WTC11 (cell line): ENCODE measurements around the gene PXN. TPM values are rescaled to one million over a fixed set of nuclear protein-coding genes. Genes with fewer than 3 reads are reported as not detected.

Experiments
- ATAC-seq: fragments of 200-7000 bp; cut with Tn5 transposase; 2 replicates; pipeline ENCODE4 v1.10.0; 2021; ENCODE audit warnings: mild to moderate bottlenecking, moderate library complexity
- CTCF ChIA-PET: fragments of 300-600 bp; sonication (Branson Sonifier 250); formaldehyde crosslinking; loops from one replicate; lab custom pipeline; 2021; ENCODE audit warnings: antibody characterized with exemption; lab: Charles Lee
- POLR2A ChIA-PET: fragments of 350-600 bp; sonication (Branson Sonifier 250); formaldehyde crosslinking; loops from one replicate; lab custom pipeline; 2021; ENCODE audit warnings: antibody characterized with exemption; lab: Charles Lee
- DNase-seq: peaks from one replicate; pipeline ENCODE4 v3.0.0; 2021; ENCODE audit warnings: low spot score
- H3K27ac Mint-ChIP-seq: 2 replicates; pipeline ENCODE4 v1.8.0; 2021; ENCODE audit warnings: mixed read lengths
- H3K27me3 Mint-ChIP-seq: 2 replicates; pipeline ENCODE4 v1.8.0; 2021; ENCODE audit warnings: low read depth, mild to moderate bottlenecking, moderate library complexity, mixed read lengths
- H3K36me3 Mint-ChIP-seq: 2 replicates; pipeline ENCODE4 v1.8.0; 2021; ENCODE audit warnings: mixed read lengths
- H3K4me1 Mint-ChIP-seq: 2 replicates; pipeline ENCODE4 v1.8.0; 2022; ENCODE audit warnings: mixed read lengths
- H3K4me3 Mint-ChIP-seq: 2 replicates; pipeline ENCODE4 v1.8.0; 2021; ENCODE audit warnings: mild to moderate bottlenecking, moderate library complexity, mixed read lengths
- H3K9me3 Mint-ChIP-seq: 2 replicates; pipeline ENCODE4 v1.8.0; 2021; ENCODE audit warnings: mixed read lengths
- CREB1 ChIP-seq: sonication (generic); formaldehyde crosslinking; IDR thresholded peaks from 2 replicates; pipeline ENCODE4 v1.8.0; 2023; ENCODE audit warnings: mild to moderate bottlenecking, missing genetic modification reagents
- CREM ChIP-seq: sonication (generic); formaldehyde crosslinking; IDR thresholded peaks from 2 replicates; pipeline ENCODE4 v1.8.1; 2022; ENCODE audit warnings: mild to moderate bottlenecking, missing genetic modification reagents, moderate library complexity
- FOXK1 ChIP-seq: sonication (generic); formaldehyde crosslinking; IDR thresholded peaks from 2 replicates; pipeline ENCODE4 v1.8.0; 2022; ENCODE audit warnings: mild to moderate bottlenecking, moderate library complexity, missing genetic modification reagents
- GRHL2 ChIP-seq: fragments of 250-450 bp; sonication (Bioruptor Pico); IDR thresholded peaks from 2 replicates; pipeline ENCODE4 v1.8.0; 2022; ENCODE audit warnings: mild to moderate bottlenecking, moderate library complexity; ENCODE audit not compliant: insufficient replicate concordance, severe bottlenecking
- KAT7 ChIP-seq: sonication (generic); formaldehyde crosslinking; IDR thresholded peaks from 2 replicates; pipeline ENCODE4 v1.8.1; 2023; ENCODE audit warnings: missing genetic modification reagents, mild to moderate bottlenecking, borderline replicate concordance
- NFATC4 ChIP-seq: fragments of 250-450 bp; sonication (Bioruptor Pico); IDR thresholded peaks from 2 replicates; pipeline ENCODE4 v1.9.0; 2021; ENCODE audit warnings: mild to moderate bottlenecking
- NFYB ChIP-seq: sonication (generic); formaldehyde crosslinking; conservative IDR thresholded peaks from 2 replicates; pipeline ENCODE4 v1.8.0; 2022; ENCODE audit warnings: low read depth, missing genetic modification reagents
- SOX15 ChIP-seq: fragments of 250-450 bp; sonication (Bioruptor Pico); IDR thresholded peaks from 2 replicates; pipeline ENCODE4 v1.9.0; 2021; ENCODE audit warnings: mild to moderate bottlenecking
- TCF7 ChIP-seq: sonication (generic); formaldehyde crosslinking; IDR thresholded peaks from 2 replicates; pipeline ENCODE4 v1.8.0; 2022; ENCODE audit warnings: mild to moderate bottlenecking, low read depth, missing genetic modification reagents, moderate library complexity
- TP53 ChIP-seq: sonication (generic); formaldehyde crosslinking; IDR thresholded peaks from 2 replicates; pipeline ENCODE4 v1.8.1; 2023; ENCODE audit warnings: mild to moderate bottlenecking, missing genetic modification reagents
- ZNF121 ChIP-seq: sonication (generic); formaldehyde crosslinking; IDR thresholded peaks from 2 replicates; pipeline ENCODE4 v1.8.0; 2023; ENCODE audit warnings: missing genetic modification reagents
- ZNF138 ChIP-seq: sonication (generic); formaldehyde crosslinking; conservative IDR thresholded peaks from 2 replicates; pipeline ENCODE4 v1.8.1; 2022; ENCODE audit warnings: mild to moderate bottlenecking, moderate library complexity, missing genetic modification reagents
- total RNA-seq: library from RNA; stranded (reverse); gene quantifications from 3 replicates; pipeline ENCODE4 v1.2.3, GENCODE V29; 2021
- TF ChIP-seq, protein P1 (sequence below): sonication (generic); formaldehyde crosslinking; IDR thresholded peaks from 2 replicates; pipeline ENCODE4 v1.8.0; 2022; ENCODE audit warnings: missing genetic modification reagents
- TF ChIP-seq, protein P2 (sequence below): sonication (generic); formaldehyde crosslinking; IDR thresholded peaks from 2 replicates; pipeline ENCODE4 v1.8.0; 2023; ENCODE audit warnings: mild to moderate bottlenecking, missing genetic modification reagents
- TF ChIP-seq, protein P3 (sequence below): sonication (generic); formaldehyde crosslinking; IDR thresholded peaks from 2 replicates; pipeline ENCODE4 v1.8.1; 2022; ENCODE audit warnings: mild to moderate bottlenecking, moderate library complexity, missing genetic modification reagents
- TF ChIP-seq, protein P4 (sequence below): sonication (generic); formaldehyde crosslinking; IDR thresholded peaks from 2 replicates; pipeline ENCODE4 v1.8.1; 2022; ENCODE audit warnings: low read depth, mild to moderate bottlenecking, moderate library complexity, missing genetic modification reagents, borderline replicate concordance
- TF ChIP-seq, protein P5 (sequence below): sonication (generic); formaldehyde crosslinking; conservative IDR thresholded peaks from 2 replicates; pipeline ENCODE4 v1.8.1; 2023; ENCODE audit warnings: mild to moderate bottlenecking, low read depth, missing genetic modification reagents, moderate library complexity
- TF ChIP-seq, protein P6 (sequence below): sonication (generic); formaldehyde crosslinking; IDR thresholded peaks from 2 replicates; pipeline ENCODE4 v1.8.0; 2023; ENCODE audit warnings: missing genetic modification reagents, mild to moderate bottlenecking, borderline replicate concordance

PXN gene
- total RNA-seq, 1 experiment from 2014 or later, result 132 TPM

DNA sequence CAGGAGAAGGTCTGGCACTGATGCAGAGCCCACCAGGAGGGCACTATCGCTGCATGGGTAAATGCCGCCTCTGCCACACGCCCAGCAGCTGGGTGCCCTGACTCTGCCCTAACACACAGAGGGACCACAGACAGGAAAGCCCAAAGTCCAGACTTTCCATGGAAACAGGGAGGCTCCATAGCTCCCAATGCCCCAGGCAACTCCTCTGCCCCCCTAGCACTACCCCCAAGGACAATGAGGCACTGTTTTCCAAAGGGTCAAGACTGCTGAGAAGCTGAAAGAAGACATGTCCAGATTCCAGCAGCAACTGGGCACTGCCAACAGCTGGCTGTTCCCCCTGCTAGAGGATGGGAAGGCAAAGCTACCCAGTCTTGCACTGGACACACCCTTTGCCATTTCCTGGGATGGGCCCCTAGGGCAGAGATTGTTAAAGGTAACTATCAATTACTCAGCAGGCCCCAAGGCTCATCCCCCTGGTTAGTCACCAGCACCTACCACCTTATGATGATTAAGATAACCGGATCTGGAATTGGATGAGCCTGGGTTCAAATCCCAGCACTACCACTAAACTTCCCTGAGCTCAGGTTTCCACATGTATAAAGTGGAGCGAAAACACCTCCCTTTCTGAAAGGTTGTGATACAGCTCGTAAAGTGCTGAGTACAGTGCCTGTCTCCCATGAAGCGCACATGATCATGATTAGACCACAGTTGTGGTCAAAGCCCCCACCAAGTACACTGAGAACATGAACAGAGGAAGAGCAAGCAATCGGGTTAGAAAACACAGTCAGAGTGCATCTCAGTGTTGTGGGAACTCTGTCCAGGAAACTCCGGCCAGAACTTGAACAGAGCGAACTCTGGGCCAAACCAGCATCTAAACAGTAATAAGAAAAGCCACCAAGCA, 3.3 kb downstream of the PXN start (continued):
- TF ChIP-seq, protein P1, sequence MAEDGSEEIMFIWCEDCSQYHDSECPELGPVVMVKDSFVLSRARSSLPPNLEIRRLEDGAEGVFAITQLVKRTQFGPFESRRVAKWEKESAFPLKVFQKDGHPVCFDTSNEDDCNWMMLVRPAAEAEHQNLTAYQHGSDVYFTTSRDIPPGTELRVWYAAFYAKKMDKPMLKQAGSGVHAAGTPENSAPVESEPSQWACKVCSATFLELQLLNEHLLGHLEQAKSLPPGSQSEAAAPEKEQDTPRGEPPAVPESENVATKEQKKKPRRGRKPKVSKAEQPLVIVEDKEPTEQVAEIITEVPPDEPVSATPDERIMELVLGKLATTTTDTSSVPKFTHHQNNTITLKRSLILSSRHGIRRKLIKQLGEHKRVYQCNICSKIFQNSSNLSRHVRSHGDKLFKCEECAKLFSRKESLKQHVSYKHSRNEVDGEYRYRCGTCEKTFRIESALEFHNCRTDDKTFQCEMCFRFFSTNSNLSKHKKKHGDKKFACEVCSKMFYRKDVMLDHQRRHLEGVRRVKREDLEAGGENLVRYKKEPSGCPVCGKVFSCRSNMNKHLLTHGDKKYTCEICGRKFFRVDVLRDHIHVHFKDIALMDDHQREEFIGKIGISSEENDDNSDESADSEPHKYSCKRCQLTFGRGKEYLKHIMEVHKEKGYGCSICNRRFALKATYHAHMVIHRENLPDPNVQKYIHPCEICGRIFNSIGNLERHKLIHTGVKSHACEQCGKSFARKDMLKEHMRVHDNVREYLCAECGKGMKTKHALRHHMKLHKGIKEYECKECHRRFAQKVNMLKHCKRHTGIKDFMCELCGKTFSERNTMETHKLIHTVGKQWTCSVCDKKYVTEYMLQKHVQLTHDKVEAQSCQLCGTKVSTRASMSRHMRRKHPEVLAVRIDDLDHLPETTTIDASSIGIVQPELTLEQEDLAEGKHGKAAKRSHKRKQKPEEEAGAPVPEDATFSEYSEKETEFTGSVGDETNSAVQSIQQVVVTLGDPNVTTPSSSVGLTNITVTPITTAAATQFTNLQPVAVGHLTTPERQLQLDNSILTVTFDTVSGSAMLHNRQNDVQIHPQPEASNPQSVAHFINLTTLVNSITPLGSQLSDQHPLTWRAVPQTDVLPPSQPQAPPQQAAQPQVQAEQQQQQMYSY (CRISPR knock-in tag), result no peak

DNA sequence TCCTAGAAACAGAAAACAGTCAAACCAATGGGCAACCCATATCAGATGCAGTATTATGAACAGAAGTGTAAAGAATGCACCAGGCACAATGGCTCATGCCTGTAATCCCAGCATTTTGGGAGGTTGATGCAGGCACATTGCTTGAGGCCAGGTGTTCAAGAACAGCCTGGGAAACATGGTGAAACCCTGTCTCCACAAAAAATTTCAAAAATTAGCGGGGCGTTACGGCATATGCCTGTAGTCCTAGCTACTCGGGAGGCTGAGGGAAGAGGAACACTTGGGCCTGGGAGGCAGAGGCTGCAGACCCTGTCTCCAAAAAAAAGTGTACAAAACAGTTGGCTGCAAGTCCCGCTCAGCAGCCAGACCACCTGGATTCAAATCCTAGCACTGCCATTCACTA, 4.9 kb downstream of the PXN start:
- ChIA-PET CTCF (interaction anchor here (0.6 to 22.1 kb wide), 3 partner anchors 18 to 57 kb away, joined by 3 to 717 read pairs (median 450); no protein-coding TSS in a partner anchor), POLR2A (interaction anchor here (12.0 kb wide), 1 partner anchor 31 kb away, joined by 198 read pairs; no protein-coding TSS in a partner anchor)
- Mint-ChIP-seq H3K4me1 (peaks cover 69% of the 10 kb centered on the region), H3K4me3 (no peak overlapping the region), H3K27ac (0 out of 2 replicates have a peak overlapping the region, but pooled peaks have one; percentile 2), H3K9me3 (no peaks in the 10 kb centered on the region), H3K27me3 (no peaks in the 10 kb centered on the region), H3K36me3 (no peaks in the 10 kb centered on the region)
- ATAC-seq (no peak), DNase-seq (no peak)
- TF ChIP-seq, protein P2, sequence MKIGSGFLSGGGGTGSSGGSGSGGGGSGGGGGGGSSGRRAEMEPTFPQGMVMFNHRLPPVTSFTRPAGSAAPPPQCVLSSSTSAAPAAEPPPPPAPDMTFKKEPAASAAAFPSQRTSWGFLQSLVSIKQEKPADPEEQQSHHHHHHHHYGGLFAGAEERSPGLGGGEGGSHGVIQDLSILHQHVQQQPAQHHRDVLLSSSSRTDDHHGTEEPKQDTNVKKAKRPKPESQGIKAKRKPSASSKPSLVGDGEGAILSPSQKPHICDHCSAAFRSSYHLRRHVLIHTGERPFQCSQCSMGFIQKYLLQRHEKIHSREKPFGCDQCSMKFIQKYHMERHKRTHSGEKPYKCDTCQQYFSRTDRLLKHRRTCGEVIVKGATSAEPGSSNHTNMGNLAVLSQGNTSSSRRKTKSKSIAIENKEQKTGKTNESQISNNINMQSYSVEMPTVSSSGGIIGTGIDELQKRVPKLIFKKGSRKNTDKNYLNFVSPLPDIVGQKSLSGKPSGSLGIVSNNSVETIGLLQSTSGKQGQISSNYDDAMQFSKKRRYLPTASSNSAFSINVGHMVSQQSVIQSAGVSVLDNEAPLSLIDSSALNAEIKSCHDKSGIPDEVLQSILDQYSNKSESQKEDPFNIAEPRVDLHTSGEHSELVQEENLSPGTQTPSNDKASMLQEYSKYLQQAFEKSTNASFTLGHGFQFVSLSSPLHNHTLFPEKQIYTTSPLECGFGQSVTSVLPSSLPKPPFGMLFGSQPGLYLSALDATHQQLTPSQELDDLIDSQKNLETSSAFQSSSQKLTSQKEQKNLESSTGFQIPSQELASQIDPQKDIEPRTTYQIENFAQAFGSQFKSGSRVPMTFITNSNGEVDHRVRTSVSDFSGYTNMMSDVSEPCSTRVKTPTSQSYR (CRISPR knock-in tag), result no peak
- TF ChIP-seq, protein P3, sequence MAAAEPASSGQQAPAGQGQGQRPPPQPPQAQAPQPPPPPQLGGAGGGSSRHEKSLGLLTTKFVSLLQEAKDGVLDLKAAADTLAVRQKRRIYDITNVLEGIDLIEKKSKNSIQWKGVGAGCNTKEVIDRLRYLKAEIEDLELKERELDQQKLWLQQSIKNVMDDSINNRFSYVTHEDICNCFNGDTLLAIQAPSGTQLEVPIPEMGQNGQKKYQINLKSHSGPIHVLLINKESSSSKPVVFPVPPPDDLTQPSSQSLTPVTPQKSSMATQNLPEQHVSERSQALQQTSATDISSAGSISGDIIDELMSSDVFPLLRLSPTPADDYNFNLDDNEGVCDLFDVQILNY (CRISPR knock-in tag), result no peak
- TF ChIP-seq TCF7, result no peak
- TF ChIP-seq ZNF121 (CRISPR knock-in tag), result no peak
- TF ChIP-seq SOX15 (CRISPR knock-in tag), result no peak
- TF ChIP-seq CREM (CRISPR knock-in tag), result no peak
- TF ChIP-seq TP53 (CRISPR knock-in tag), result no peak
- TF ChIP-seq KAT7 (CRISPR knock-in tag), result no peak
- TF ChIP-seq, protein P4, sequence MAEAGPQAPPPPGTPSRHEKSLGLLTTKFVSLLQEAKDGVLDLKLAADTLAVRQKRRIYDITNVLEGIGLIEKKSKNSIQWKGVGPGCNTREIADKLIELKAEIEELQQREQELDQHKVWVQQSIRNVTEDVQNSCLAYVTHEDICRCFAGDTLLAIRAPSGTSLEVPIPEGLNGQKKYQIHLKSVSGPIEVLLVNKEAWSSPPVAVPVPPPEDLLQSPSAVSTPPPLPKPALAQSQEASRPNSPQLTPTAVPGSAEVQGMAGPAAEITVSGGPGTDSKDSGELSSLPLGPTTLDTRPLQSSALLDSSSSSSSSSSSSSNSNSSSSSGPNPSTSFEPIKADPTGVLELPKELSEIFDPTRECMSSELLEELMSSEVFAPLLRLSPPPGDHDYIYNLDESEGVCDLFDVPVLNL, result no peak
- TF ChIP-seq NFYB (CRISPR knock-in tag), result no peak
- TF ChIP-seq, protein P5, sequence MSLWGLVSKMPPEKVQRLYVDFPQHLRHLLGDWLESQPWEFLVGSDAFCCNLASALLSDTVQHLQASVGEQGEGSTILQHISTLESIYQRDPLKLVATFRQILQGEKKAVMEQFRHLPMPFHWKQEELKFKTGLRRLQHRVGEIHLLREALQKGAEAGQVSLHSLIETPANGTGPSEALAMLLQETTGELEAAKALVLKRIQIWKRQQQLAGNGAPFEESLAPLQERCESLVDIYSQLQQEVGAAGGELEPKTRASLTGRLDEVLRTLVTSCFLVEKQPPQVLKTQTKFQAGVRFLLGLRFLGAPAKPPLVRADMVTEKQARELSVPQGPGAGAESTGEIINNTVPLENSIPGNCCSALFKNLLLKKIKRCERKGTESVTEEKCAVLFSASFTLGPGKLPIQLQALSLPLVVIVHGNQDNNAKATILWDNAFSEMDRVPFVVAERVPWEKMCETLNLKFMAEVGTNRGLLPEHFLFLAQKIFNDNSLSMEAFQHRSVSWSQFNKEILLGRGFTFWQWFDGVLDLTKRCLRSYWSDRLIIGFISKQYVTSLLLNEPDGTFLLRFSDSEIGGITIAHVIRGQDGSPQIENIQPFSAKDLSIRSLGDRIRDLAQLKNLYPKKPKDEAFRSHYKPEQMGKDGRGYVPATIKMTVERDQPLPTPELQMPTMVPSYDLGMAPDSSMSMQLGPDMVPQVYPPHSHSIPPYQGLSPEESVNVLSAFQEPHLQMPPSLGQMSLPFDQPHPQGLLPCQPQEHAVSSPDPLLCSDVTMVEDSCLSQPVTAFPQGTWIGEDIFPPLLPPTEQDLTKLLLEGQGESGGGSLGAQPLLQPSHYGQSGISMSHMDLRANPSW (CRISPR knock-in tag), result no peak
- no peak for TF ChIP-seq CREB1 (CRISPR knock-in tag)
- TF ChIP-seq, protein P6, sequence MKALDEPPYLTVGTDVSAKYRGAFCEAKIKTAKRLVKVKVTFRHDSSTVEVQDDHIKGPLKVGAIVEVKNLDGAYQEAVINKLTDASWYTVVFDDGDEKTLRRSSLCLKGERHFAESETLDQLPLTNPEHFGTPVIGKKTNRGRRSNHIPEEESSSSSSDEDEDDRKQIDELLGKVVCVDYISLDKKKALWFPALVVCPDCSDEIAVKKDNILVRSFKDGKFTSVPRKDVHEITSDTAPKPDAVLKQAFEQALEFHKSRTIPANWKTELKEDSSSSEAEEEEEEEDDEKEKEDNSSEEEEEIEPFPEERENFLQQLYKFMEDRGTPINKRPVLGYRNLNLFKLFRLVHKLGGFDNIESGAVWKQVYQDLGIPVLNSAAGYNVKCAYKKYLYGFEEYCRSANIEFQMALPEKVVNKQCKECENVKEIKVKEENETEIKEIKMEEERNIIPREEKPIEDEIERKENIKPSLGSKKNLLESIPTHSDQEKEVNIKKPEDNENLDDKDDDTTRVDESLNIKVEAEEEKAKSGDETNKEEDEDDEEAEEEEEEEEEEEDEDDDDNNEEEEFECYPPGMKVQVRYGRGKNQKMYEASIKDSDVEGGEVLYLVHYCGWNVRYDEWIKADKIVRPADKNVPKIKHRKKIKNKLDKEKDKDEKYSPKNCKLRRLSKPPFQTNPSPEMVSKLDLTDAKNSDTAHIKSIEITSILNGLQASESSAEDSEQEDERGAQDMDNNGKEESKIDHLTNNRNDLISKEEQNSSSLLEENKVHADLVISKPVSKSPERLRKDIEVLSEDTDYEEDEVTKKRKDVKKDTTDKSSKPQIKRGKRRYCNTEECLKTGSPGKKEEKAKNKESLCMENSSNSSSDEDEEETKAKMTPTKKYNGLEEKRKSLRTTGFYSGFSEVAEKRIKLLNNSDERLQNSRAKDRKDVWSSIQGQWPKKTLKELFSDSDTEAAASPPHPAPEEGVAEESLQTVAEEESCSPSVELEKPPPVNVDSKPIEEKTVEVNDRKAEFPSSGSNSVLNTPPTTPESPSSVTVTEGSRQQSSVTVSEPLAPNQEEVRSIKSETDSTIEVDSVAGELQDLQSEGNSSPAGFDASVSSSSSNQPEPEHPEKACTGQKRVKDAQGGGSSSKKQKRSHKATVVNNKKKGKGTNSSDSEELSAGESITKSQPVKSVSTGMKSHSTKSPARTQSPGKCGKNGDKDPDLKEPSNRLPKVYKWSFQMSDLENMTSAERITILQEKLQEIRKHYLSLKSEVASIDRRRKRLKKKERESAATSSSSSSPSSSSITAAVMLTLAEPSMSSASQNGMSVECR, result no peak
- TF ChIP-seq ZNF138 (CRISPR knock-in tag), result no peak
- no peak for TF ChIP-seq FOXK1 (CRISPR knock-in tag)
- no peak for TF ChIP-seq GRHL2 (CRISPR knock-in tag)
- no peak for TF ChIP-seq NFATC4 (CRISPR knock-in tag)
